Measurements from ENCODE around the gene TSPAN9.

GRCh38 chr12:3087758-3088650 lies 10.8 kb downstream of the TSPAN9 start:
- TF ChIP-seq EZH2phosphoT487 (IDR thresholded peaks at IDR 0.05; ENCODE audit: borderline replicate concordance, low read length) (no peak), CTCF (IDR thresholded peaks at IDR 0.05; ENCODE audit: low read depth, low read length, poor library complexity, severe bottlenecking) (no peak)

Measured in DOHH2 (cell line).